GM12801 (cell line): ENCODE results near the gene UMODL1.

Experiments used
- TF ChIP-seq, protein P1 (sequence below): IDR thresholded peaks from one replicate; pipeline ENCODE4 v1.5.1; 2011; ENCODE audit warnings: control low read depth; ENCODE audit not compliant: insufficient read length; ENCODE audit errors: extremely low read depth

UMODL1 gene

GRCh38 chr21:42079939-42080787 is 9.0 kb downstream of the UMODL1 start:
- TF ChIP-seq, protein P1, sequence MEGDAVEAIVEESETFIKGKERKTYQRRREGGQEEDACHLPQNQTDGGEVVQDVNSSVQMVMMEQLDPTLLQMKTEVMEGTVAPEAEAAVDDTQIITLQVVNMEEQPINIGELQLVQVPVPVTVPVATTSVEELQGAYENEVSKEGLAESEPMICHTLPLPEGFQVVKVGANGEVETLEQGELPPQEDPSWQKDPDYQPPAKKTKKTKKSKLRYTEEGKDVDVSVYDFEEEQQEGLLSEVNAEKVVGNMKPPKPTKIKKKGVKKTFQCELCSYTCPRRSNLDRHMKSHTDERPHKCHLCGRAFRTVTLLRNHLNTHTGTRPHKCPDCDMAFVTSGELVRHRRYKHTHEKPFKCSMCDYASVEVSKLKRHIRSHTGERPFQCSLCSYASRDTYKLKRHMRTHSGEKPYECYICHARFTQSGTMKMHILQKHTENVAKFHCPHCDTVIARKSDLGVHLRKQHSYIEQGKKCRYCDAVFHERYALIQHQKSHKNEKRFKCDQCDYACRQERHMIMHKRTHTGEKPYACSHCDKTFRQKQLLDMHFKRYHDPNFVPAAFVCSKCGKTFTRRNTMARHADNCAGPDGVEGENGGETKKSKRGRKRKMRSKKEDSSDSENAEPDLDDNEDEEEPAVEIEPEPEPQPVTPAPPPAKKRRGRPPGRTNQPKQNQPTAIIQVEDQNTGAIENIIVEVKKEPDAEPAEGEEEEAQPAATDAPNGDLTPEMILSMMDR = no peak

- TF ChIP-seq, protein P1 = no peak
These were observed 9.6 kb downstream of the UMODL1 start for GRCh38 chr21:42080788-42081083.

DNA sequence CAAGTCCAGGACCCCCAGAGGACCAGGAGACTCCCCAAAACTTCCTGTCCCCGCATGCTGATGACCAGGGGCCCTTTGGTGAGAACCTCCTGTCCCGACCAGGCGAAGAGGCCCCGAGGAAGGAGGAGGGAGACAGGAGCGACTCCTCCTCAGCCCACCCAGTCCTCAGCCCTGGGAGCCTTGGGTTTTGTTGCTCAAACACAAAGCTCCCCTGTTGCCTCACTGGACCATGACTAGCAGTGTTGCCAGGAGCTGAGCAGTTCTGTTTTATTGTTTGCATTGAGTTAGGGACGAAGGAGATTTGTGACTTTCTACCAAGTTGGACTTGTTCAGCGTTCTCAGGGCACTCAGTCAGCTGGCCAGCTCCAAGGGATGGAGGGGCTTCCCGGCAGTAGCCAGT is 10.0 kb downstream of the UMODL1 start:
- TF ChIP-seq, protein P1 = no peak

GRCh38 chr21:42081931-42082381 is 10.8 kb downstream of the UMODL1 start:
- TF ChIP-seq, protein P1 = no peak

GRCh38 chr21:42082501-42083360 is 11.6 kb downstream of the UMODL1 start:
- TF ChIP-seq, protein P1 = no peak

- TF ChIP-seq, protein P1 = no peak
These were observed 12.2 kb downstream of the UMODL1 start for GRCh38 chr21:42083361-42083690.

- TF ChIP-seq, protein P1 = no peak
These were observed 13.0 kb downstream of the UMODL1 start for GRCh38 chr21:42084079-42084478.
